VCaP (cell line): ENCODE data around the gene DOCK10.
"Not testable (repeated sequence)": the region's sequence is repeated elsewhere in the genome, so short reads cannot be mapped to it uniquely, and the experiment has no call there.

Experiments
- H3K27ac ChIP-seq: fragments of 450-650 bp; 2 replicates; pipeline ENCODE4 v1.5.1; 2017
- CTCF ChIP-seq: fragments of 450-650 bp; conservative IDR thresholded peaks from 2 replicates; pipeline ENCODE4 v1.5.1; 2017; ENCODE audit warnings: mild to moderate bottlenecking, moderate library complexity

DOCK10 gene

GRCh38 chr2:224952936-224953657, 89.2 kb downstream of the DOCK10 start:
- no peak overlapping the region for H3K27ac ChIP-seq
- no peak for TF ChIP-seq CTCF

- no peak overlapping the region for H3K27ac ChIP-seq
- no peak for TF ChIP-seq CTCF
Measured at GRCh38 chr2:224951723-224952481, 90.4 kb downstream of the DOCK10 start.

- no peak for TF ChIP-seq CTCF
- no peak overlapping the region for H3K27ac ChIP-seq
Measured at GRCh38 chr2:224948859-224949258, 93.4 kb downstream of the DOCK10 start.

GRCh38 chr2:224948005-224948404, 94.3 kb downstream of the DOCK10 start:
- no peak overlapping the region for H3K27ac ChIP-seq
- TF ChIP-seq CTCF: no peak

- no peak for TF ChIP-seq CTCF
- no peak overlapping the region for H3K27ac ChIP-seq
Measured at GRCh38 chr2:224947566-224947965, 94.7 kb downstream of the DOCK10 start.

- TF ChIP-seq CTCF: no peak
- no peak overlapping the region for H3K27ac ChIP-seq
Measured at GRCh38 chr2:224946895-224947294, 95.4 kb downstream of the DOCK10 start.

- no peak for TF ChIP-seq CTCF
- no peak overlapping the region for H3K27ac ChIP-seq
Measured at GRCh38 chr2:224944707-224945547, 97.3 kb downstream of the DOCK10 start.

- not testable (repeated sequence) for H3K27ac ChIP-seq
Measured at GRCh38 chr2:224943601-224944041, 98.6 kb downstream of the DOCK10 start.
